NCI-H524 (cell line): ENCODE data around the gene RLN3.
"Not testable (repeated sequence)": the region's sequence is repeated elsewhere in the genome, so short reads cannot be mapped to it uniquely, and the experiment has no call there.

Experiments
- DNase-seq, 2 experiments: peaks; one replicate each; lab custom pipeline; 2025; lab: John Stamatoyannopoulos, UW

Gene RLN3

GRCh38 chr19:13995017-13995728 lies 32.8 kb upstream of the RLN3 start:
- DNase-seq = peak in 1 of 2 experiments; percentile 13

- DNase-seq = no peak
Observed at GRCh38 chr19:13995878-13996765, 31.8 kb upstream of the RLN3 start.

- no peak for DNase-seq
Observed at GRCh38 chr19:13996928-13997630, 30.9 kb upstream of the RLN3 start.

- no peak for DNase-seq
Observed at GRCh38 chr19:13997631-13997962, 30.4 kb upstream of the RLN3 start.

GRCh38 chr19:13998426-13998825 lies 29.5 kb upstream of the RLN3 start:
- DNase-seq = no peak

GRCh38 chr19:13999085-13999484 lies 28.9 kb upstream of the RLN3 start:
- no peak for DNase-seq

- DNase-seq = no peak
Observed at GRCh38 chr19:14000691-14001375, 27.1 kb upstream of the RLN3 start.

- no peak for DNase-seq
Observed at GRCh38 chr19:14002571-14003250, 25.2 kb upstream of the RLN3 start.

- DNase-seq = no peak
Observed at GRCh38 chr19:14003251-14004055, 24.5 kb upstream of the RLN3 start.

- no peak for DNase-seq
Observed at GRCh38 chr19:14004619-14005348, 23.2 kb upstream of the RLN3 start.

GRCh38 chr19:14005349-14006084 lies 22.4 kb upstream of the RLN3 start:
- DNase-seq = peak; percentile 66 to 84

GRCh38 chr19:14006085-14006765 lies 21.7 kb upstream of the RLN3 start, which contains the start of gene RFX1:
RFX1 (minus strand) TSS chr19:14006320; CDS start chr19:13993843, 12,477 bp downstream.
- DNase-seq = peak; percentile 100

GRCh38 chr19:14006766-14007562 lies 21.0 kb upstream of the RLN3 start:
- DNase-seq = no peak

GRCh38 chr19:14012378-14012915 lies 15.5 kb upstream of the RLN3 start:
- no peak for DNase-seq

GRCh38 chr19:14015524-14016035 lies 12.4 kb upstream of the RLN3 start:
- no peak for DNase-seq

GRCh38 chr19:14019100-14019499 lies 8.8 kb upstream of the RLN3 start:
- DNase-seq = no peak

- DNase-seq = not testable (repeated sequence)
Observed at GRCh38 chr19:14019739-14020138, 8.2 kb upstream of the RLN3 start.
